ENCODE measurements around the gene PSMD5. TPM values are rescaled to one million over a fixed set of nuclear protein-coding genes. Genes with fewer than 3 reads are reported as not detected.

PSMD5 gene
- 10 to 100 TPM; 14.8 to 25.9 (median 15.8) TPM for polyA plus RNA-seq

GRCh38 chr9:120842685-120843485, at the start of gene PSMD5:
Gene PSMD5, minus strand, starts transcription at chr9:120842922. Its CDS starts 13 bp downstream, at chr9:120842909.
- WGBS, 3 donors: 1 to 8% (median 4%) methylated on average over 61 to 62 of the region's 62 CpGs
- peak within 1 kb of the TSS; percentile 65 for H3K27ac ChIP-seq (ENCODE audit: low read depth, low read length)

GRCh38 chr9:120891884-120892747, 49.4 kb upstream of the PSMD5 start:
- no peak overlapping the region for H3K27ac ChIP-seq (ENCODE audit: low read depth, low read length)
- WGBS, 3 donors: 54 to 76% (median 55%) methylated on average over 15 of the region's 15 CpGs

- WGBS, 3 donors: 76 to 94% (median 92%) methylated on average over 10 of the region's 10 CpGs
- no peak overlapping the region for H3K27ac ChIP-seq (ENCODE audit: low read depth, low read length)
Measured at GRCh38 chr9:120891245-120891883, 48.6 kb upstream of the PSMD5 start.

GRCh38 chr9:120890320-120891244, 47.9 kb upstream of the PSMD5 start:
- 66 to 83% (median 67%) methylated on average over 14 of the region's 14 CpGs for WGBS, 3 donors
- no peak overlapping the region for H3K27ac ChIP-seq (ENCODE audit: low read depth, low read length)

GRCh38 chr9:120889606-120890271, 47.0 kb upstream of the PSMD5 start:
- no peak overlapping the region for H3K27ac ChIP-seq (ENCODE audit: low read depth, low read length)
- 93 to 100% (median 100%) methylated on average over 1 of the region's 1 CpG for WGBS, 3 donors

- H3K27ac ChIP-seq (ENCODE audit: low read depth, low read length): no peak overlapping the region
Measured at GRCh38 chr9:120888626-120889025, 45.9 kb upstream of the PSMD5 start.

- no peak overlapping the region for H3K27ac ChIP-seq (ENCODE audit: low read depth, low read length)
- 65 to 70% (median 68%) methylated on average over 8 of the region's 8 CpGs for WGBS, 3 donors
Measured at GRCh38 chr9:120886490-120886967, 43.8 kb upstream of the PSMD5 start.

- WGBS, 3 donors: 28 to 71% (median 33%) methylated on average over 5 of the region's 5 CpGs
- no peak overlapping the region for H3K27ac ChIP-seq (ENCODE audit: low read depth, low read length)
Measured at GRCh38 chr9:120885958-120886357, 43.2 kb upstream of the PSMD5 start.

GRCh38 chr9:120885457-120885856, 42.7 kb upstream of the PSMD5 start:
- no peak overlapping the region for H3K27ac ChIP-seq (ENCODE audit: low read depth, low read length)
- WGBS, 3 donors: 52 to 90% (median 77%) methylated on average over 3 of the region's 3 CpGs

- H3K27ac ChIP-seq (ENCODE audit: low read depth, low read length): no peak overlapping the region
- 80 to 96% (median 91%) methylated on average over 3 of the region's 3 CpGs for WGBS, 3 donors
Measured at GRCh38 chr9:120883608-120883996, 40.9 kb upstream of the PSMD5 start.

- 79 to 86% (median 84%) methylated on average over 10 of the region's 10 CpGs for WGBS, 3 donors
- no peak overlapping the region for H3K27ac ChIP-seq (ENCODE audit: low read depth, low read length)
Measured at GRCh38 chr9:120882935-120883607, 40.3 kb upstream of the PSMD5 start.

- WGBS, 3 donors: 63 to 78% (median 65%) methylated on average over 6 of the region's 6 CpGs
- H3K27ac ChIP-seq (ENCODE audit: low read depth, low read length): no peak overlapping the region
Measured at GRCh38 chr9:120879446-120879845, 36.7 kb upstream of the PSMD5 start.

- H3K27ac ChIP-seq (ENCODE audit: low read depth, low read length): no peak overlapping the region
- 75 to 81% (median 75%) methylated on average over 8 of the region's 8 CpGs for WGBS, 3 donors
Measured at GRCh38 chr9:120878188-120879130, 35.7 kb upstream of the PSMD5 start.

GRCh38 chr9:120877276-120878034, 34.7 kb upstream of the PSMD5 start:
- 2 to 5% (median 3%) methylated on average over 44 to 63 of the region's 63 CpGs for WGBS, 3 donors

GRCh38 chr9:120876842-120877240, 34.1 kb upstream of the PSMD5 start, which contains the start of gene PHF19:
Gene PHF19, minus strand, starts transcription at chr9:120877188. Its CDS starts 2,447 bp downstream, at chr9:120874741.
- 0 to 1% (median 1%) methylated on average over 12 to 45 of the region's 45 CpGs for WGBS, 3 donors
- no peak within 1 kb of the TSS for H3K27ac ChIP-seq (ENCODE audit: low read depth, low read length)

More at GRCh38 chr9:120877276-120878034, 34.7 kb upstream of the PSMD5 start:
- no peak overlapping the region for H3K27ac ChIP-seq (ENCODE audit: low read depth, low read length)

All from adipose tissue (tissue), 3 donors.